Measurements from ENCODE around the gene DERL3. TPM values are rescaled to one million over a fixed set of nuclear protein-coding genes. Genes with fewer than 3 reads are reported as not detected.

Gene DERL3
- total and polyA plus RNA-seq, 12 donors, result 0.36 to 4.3 (median 2.6) TPM; not detected in 1

DNA sequence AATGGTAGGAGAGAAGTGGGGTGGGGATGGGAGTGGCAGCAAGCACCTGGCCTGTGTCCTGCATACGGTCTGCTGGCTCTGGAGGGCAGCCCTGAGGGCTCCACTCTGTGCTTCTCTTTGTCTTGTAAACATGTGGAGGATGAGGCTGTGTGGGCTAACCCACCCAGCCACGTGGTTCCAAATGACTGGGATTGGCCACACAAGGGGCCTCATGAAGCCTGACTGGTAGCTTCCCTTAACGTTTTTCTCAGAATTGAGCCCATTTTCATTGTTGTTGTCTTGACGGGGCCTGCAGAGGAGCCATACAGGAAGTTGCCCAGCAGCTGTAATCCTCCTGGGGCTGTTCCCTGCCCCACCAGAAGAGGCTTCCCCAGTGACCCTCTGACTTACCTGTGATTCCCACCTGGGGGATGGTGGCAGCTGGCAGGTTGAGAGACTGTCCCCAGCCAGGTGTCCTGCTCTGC, 18.0 kb downstream of the DERL3 start:
- Histone ChIP-seq H3K9me3 (replicated peaks in 1 of 3) (no peaks in the 10 kb centered on the region), H3K36me3 (replicated peaks in 1 of 2) (peaks cover 0 to 77% of the 10 kb centered on the region in 2 donors), H3K4me3 (no peak overlapping the region), H3K4me1 (replicated peaks in 1 of 2) (peaks cover 9 to 20% of the 10 kb centered on the region in 2 donors), H3K27ac (no peak overlapping the region), H3K27me3 (no peaks in the 10 kb centered on the region)
- WGBS, 4 donors, result 57 to 71% (median 64%) methylated on average over 3 to 4 of the region's 4 CpGs
- intact Hi-C loops (cut with DNase I), result no loop called here
- DNase-seq, result no peak
- TF ChIP-seq, protein P1, sequence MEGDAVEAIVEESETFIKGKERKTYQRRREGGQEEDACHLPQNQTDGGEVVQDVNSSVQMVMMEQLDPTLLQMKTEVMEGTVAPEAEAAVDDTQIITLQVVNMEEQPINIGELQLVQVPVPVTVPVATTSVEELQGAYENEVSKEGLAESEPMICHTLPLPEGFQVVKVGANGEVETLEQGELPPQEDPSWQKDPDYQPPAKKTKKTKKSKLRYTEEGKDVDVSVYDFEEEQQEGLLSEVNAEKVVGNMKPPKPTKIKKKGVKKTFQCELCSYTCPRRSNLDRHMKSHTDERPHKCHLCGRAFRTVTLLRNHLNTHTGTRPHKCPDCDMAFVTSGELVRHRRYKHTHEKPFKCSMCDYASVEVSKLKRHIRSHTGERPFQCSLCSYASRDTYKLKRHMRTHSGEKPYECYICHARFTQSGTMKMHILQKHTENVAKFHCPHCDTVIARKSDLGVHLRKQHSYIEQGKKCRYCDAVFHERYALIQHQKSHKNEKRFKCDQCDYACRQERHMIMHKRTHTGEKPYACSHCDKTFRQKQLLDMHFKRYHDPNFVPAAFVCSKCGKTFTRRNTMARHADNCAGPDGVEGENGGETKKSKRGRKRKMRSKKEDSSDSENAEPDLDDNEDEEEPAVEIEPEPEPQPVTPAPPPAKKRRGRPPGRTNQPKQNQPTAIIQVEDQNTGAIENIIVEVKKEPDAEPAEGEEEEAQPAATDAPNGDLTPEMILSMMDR (IDR thresholded peaks at IDR 0.05), result no peak

DNA sequence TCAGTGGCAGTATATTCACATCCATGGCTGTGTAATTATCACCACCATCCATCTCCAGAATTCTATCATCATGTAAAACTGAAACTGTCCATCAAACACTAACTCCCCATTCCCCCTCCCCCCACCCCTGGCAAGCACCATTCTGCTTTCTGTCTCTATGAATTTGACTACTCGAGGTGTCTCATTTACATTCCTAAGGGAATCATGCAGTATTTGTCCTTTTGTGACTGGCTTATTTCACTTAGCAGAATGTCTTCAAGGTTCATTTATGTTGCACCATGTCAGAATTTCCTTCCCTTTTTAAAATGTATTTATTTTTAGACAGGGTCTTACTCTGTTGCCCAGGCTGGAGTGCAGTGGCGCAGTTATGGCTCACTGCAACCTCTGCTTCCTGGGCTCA, 20.3 kb downstream of the DERL3 start:
- intact Hi-C loops (cut with DNase I), result no loop called here
- DNase-seq, result no peak
- no peaks in the 10 kb centered on the region for H3K9me3 ChIP-seq (replicated peaks in 1 of 3)
- peaks cover 0 to 65% of the 10 kb centered on the region in 2 donors for H3K36me3 ChIP-seq (replicated peaks in 1 of 2)
- no peak overlapping the region for H3K27ac ChIP-seq
- H3K4me3 ChIP-seq, result no peak overlapping the region
- H3K27me3 ChIP-seq, result no peaks in the 10 kb centered on the region
- TF ChIP-seq, protein P1 (IDR thresholded peaks at IDR 0.05), result no peak
- no peak for TF ChIP-seq POLR2A (IDR thresholded peaks at IDR 0.05)
- H3K4me1 ChIP-seq (replicated peaks in 1 of 2), result peaks cover 6 to 14% of the 10 kb centered on the region in 2 donors
- WGBS, 4 donors, result 81 to 91% (median 86%) methylated on average over 2 of the region's 2 CpGs

DNA sequence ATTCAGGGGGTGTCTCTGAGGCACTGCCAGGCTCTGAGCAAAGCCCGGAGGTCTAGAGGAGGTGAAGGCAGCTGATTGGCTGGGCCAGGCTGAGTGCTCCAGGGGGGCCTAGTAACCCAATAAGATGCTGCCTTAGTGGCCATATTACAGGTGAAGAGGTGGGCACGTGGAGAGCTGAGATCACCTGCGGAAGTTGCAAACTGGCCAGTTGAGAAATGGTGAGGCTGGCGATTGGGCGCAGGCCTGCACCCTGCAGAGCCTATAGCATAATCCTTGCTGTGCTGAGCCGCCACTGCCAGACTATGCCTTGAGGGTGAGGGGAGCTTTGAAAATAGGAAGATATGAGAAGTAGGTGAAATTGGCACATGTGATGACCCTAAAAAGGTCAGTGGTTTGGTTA, 21.7 kb downstream of the DERL3 start:
- TF ChIP-seq, protein P1 (IDR thresholded peaks at IDR 0.05), result no peak
- no peak for TF ChIP-seq POLR2A (IDR thresholded peaks at IDR 0.05)
- WGBS, 4 donors, result 89 to 99% (median 93%) methylated on average over 5 to 6 of the region's 6 CpGs
- Histone ChIP-seq H3K27ac (no peak overlapping the region), H3K9me3 (replicated peaks in 1 of 3) (no peaks in the 10 kb centered on the region), H3K4me3 (no peak overlapping the region), H3K4me1 (replicated peaks in 1 of 2) (peaks cover 0 to 14% of the 10 kb centered on the region in 2 donors), H3K27me3 (no peaks in the 10 kb centered on the region), H3K36me3 (replicated peaks in 1 of 2) (peaks cover 0 to 60% of the 10 kb centered on the region in 2 donors)
- DNase-seq, result no peak
- intact Hi-C loops (cut with DNase I), result no loop called here

DNA sequence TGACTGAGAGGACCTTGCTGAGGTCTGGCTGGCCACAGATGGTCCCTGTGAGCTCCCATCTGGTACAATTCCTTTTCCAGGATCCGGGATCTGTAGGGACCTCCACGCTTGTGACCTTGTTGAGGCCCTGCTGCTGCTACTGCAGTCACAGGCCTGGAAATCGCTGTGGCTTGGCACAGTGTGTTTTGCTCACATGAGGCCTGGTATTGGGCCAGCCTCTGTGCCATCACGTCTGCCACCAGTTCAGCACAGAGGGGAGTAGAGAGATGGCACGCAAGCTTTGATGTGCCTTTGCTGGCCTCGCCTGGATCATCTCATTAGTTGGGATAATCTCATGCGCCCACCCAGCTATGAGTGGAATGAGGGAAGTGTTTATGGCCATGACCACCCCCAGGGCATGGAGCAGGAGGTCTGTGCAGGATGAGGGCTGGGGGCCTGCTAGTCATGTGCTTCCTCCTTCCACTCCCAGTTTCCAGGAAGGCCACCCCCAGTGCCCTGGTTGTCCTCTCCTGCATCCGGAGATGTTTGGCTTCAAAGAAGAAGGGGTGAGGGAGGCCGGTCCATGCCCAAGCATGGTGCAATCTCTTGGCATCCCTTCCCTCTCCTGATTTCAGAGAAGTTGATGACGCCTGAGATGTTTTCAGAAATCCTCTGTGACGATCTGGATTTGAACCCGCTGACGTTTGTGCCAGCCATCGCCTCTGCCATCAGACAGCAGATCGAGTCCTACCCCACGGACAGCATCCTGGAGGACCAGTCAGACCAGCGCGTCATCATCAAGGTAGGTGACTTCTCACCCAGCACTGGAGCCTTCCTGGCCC, 22.4 kb downstream of the DERL3 start:
- Histone ChIP-seq H3K4me1 (replicated peaks in 1 of 2) (peaks cover 0 to 13% of the 10 kb centered on the region in 2 donors), H3K27me3 (no peaks in the 10 kb centered on the region), H3K36me3 (replicated peaks in 1 of 2) (peaks cover 0 to 58% of the 10 kb centered on the region in 2 donors), H3K9me3 (replicated peaks in 1 of 3) (no peaks in the 10 kb centered on the region), H3K4me3 (no peak overlapping the region), H3K27ac (no peak overlapping the region)
- intact Hi-C loops (cut with DNase I), result no loop called here
- TF ChIP-seq, protein P1 (IDR thresholded peaks at IDR 0.05), result no peak
- no peak for TF ChIP-seq POLR2A (IDR thresholded peaks at IDR 0.05)
- 79 to 83% (median 82%) methylated on average over 10 to 18 of the region's 18 CpGs for WGBS, 4 donors
- DNase-seq, result peak in 1 of 7 donors; percentile 48

All from adrenal gland (tissue), 12 donors.